Suppressor macrophage (primary cell): ENCODE data around the gene WDR5.
"Not testable (repeated sequence)": the region's sequence is repeated elsewhere in the genome, so short reads cannot be mapped to it uniquely, and the experiment has no call there.

ENCODE experiments used
- DNase-seq, 4 experiments: peaks; one replicate each; pipeline ENCODE4 v3.0.0-alpha.2; 2020 to 2022
- total RNA-seq, 17 experiments: gene quantifications; one replicate each; lab custom pipeline; 2026; ENCODE audit warnings: mixed read lengths in 6 of 17, inconsistent platforms in 3 of 17; lab: John Stamatoyannopoulos, UW

Gene WDR5
- total RNA-seq = 14.9 to 47.6 (median 23.9) reads per million in 17 experiments

DNA sequence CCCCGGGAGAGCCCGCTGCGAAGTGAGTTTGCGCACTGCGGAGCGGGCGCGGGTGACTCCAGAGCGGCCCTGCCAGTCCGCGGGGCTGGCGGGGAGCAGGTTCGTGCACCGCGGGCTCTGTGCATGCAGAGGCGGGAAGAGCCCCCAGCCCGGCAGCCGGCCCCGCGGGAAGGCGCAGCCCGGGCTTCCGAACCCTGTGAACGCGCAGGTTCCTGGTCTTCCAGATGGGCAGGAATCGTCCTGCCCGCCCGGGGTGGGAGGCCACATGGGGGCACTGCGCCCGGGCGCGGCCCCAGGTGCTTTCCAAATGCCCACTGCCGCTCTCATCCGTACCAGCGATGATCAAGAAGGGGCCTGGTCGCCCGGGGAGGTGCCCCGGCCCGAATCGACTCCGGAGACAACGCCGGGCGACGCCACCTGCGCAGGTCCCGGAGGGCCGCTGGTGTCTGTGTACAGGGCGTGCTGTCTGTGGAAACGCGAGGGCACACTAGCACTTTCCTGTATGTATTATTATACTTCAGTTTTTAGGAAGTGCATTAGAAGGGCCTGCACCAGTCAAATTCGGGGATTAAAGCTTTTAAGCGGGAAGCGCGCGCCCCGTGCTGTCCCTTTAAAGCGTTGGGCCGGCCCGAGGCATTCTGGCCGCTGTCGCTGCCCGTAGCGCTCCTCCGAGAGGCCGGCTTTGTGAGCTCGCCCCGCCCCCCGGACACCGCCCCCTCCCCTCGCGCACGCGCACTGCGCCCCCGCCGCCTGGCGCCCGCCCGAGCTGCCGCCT, at the start of gene WDR5:
TSS of gene WDR5 (plus strand) at position 740 of the 775 bp plus-strand sequence. CDS start 3,796 bp downstream, outside the sequence.
- DNase-seq = peak; percentile 94 to 98 (median 97)

DNA sequence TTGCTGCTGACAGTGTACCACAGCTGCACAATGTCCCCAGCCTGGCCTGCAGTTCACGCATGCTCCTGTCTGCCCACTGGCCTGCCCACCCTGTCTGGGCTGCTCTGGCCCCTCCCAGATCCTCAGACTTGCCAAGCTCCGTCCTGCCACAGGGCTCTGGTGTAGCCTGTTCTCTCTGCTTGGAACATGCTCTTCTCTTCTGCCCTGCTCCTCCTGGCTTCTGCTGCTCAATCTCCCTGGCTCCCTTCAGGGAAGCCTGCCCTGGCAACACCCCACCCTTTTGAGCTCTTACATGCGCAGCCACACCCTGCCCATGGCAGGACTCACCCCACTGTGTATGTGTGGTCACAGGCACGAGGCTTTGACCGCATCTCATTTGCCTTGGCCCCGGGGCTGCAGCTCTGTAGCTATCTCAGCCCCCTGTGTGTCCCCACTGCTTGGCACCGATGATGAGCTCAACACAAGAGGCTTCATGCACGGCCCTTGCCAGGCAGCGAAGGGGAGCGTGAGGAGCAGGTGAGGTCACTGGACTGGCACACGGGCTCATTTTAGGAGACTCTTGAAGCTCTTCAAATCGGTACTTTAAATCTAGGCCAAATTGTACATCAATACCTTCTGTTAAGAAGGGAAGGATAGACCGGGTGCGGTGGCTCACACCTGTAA, 47.7 kb upstream of the WDR5 start:
- no peak for DNase-seq

DNA sequence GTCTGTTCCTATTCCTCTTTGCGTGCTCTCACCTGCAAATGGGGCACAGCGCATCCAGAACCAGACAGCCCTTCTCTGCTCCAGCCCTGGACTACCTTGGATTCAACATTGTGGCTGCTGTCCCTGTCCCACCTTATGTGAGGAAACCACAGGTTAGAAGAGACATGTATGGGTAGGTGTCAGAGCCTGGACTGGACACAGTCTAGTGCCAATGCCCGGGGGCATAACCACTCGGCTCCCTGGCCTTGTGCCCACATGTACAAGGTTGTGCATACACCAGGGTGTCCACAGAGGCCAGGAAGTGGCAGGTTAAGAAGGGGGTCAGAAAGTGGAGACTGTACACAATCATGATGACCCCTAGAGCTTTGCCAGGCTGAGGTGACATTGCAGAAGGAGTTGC, 45.9 kb upstream of the WDR5 start:
- DNase-seq = no peak

DNA sequence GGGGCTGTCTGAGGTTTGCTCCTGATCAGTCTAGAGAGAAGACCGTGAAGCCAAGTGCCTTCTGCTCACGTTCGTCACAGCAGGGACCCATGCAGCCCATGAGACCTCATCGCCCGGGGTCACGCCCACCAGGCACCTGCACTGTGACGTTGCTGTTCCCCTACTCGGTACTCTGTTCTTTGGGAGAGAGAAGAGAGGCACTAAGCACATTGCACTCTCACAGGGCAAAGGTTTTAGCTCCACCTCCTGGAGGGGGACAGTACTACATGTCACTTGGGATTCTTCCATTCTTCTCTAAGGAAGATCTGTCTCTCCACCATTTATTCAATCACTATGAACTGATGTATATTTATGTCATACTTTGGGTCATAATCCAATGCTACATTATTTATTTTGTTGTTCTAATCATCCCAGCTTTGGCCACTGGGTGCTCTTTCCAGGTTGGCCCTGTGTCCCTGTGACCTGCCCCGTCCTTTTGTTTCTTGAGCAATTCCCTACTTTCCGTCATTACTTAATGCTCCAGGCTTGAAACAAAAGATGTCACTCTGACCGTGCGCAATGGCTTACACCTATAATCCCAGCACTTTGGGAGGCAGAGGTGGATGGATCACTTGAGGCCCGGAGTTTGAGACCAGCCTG, 36.6 kb upstream of the WDR5 start:
- peak; percentile 75 to 86 (median 78) for DNase-seq

DNA sequence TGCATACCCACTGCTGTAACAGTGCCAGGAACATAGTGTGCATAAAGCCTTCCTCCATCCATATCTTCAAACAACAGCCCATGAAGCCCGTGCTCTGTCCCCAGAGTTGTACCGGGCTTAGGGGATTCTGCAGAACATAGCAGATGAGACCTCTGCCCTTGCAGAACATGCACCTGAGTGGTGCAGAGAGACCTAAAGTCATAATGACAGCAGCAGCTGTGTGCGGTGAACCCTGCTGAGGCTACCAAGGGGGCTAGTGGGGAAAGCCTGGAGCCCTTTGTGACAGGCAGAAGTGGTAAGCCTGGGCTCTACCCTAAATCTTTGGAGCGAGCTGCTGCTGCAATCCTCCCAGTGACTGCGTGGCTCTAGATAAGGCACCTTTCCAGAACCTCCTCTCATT, 35.8 kb upstream of the WDR5 start:
- no peak for DNase-seq

DNA sequence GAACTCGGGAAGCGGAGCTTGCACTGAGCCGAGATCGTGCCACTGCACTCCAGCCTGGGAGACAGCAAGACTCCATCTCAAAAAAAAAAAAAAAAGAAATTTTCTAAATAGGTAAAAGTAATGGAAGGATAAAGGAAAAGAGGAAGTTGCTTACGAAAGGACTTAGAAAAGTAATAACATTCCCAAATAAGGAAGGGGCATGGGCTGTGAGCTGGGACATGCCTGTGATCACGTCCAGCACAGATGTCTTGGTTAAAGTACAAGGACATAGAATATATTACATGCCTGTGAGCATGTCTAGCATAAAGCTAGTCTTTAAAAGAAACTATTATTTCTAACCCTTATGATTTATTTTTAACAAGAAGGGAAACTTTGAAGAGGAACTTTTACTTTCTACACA, 34.7 kb upstream of the WDR5 start:
- DNase-seq = peak in 1 of 4 experiments; percentile 14

DNA sequence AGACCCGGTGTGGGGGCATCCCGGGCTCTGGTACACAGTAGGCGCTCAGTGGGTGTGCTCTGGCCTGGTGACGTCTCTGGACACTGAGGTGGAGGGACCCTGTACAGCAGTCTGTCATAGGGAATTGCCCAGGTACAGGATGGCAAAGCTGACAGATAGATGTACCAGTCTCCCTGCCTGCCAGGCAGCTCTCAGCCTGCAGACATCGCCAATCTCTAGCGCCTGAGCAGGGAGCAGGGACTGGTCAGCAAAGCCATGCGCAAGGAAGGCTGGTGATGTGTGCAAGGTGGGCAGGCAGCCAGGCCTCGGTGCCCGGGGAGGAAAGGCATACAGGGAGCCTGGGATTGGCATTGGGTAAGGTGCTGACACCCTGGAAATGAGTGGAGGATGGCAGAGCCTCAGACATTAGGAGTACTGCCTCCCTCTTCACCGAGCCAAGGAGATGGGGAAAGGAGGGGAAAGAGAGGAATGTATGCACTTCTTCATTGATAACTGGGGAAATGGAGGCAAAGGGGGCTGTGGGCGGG, 34.2 kb upstream of the WDR5 start:
- no peak for DNase-seq

DNA sequence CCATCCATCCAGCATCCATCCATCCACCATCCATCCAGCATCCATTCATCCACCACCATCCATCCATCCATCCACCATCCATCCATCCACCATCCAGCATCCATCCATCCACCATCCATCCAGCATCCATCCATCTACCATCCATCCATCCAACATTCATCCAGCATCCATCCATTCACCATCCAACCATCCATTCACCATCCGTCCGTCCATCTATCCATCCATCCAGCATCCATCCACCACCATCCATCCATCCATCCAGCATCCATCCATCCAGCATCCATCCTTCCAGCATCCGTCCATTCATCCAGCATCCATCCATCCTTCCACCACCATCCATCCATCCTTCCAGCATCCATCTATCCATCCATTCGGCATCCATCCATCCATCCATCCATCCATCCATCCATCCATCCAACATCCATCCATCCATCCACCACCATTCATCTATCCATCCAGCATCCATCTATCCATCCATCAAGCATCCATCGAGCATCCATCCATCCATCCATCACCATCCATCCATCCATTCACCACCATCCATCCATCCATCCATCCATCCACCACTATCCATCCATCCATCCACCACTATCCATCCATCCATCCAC, 32.4 kb upstream of the WDR5 start:
- no peak for DNase-seq

DNA sequence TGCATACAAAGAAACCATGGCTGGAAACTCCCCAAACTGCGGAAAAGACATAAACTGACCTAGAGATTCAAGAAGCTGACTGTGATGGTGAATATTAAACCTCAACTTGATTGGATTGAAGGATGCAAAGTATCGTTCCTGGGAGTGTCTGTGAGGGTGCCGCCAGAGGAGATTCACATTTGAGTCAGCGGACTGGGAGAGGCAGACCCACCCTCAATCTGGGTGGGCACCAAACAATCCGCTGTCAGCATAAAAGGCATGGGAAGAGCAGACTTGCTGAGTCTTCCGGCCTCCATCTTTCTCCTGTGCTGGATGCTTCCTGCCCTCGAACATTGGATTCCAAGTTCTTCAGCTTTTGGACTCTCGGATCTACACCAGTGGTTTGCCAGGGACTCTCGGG, 24.8 kb upstream of the WDR5 start:
- no peak for DNase-seq

DNA sequence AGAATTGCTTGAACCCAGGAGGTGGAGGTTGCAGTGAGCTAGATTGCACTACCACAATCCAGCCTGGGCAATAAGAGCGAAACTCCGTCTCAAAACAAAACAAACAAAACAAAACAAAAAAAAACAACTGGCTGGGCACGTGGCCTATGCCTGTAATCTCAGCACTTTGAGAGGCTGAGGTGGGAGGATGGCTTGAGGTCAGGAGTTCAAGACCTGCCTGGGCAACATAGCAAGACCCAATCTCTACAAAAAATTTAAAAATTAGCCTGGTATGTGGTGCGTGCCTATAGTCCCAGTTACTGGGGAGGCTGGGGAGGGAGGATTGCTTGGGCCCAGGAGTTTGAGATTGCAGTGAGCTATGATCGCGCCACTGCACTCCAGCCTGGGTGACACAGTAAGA, 23.3 kb upstream of the WDR5 start:
- DNase-seq = no peak

DNA sequence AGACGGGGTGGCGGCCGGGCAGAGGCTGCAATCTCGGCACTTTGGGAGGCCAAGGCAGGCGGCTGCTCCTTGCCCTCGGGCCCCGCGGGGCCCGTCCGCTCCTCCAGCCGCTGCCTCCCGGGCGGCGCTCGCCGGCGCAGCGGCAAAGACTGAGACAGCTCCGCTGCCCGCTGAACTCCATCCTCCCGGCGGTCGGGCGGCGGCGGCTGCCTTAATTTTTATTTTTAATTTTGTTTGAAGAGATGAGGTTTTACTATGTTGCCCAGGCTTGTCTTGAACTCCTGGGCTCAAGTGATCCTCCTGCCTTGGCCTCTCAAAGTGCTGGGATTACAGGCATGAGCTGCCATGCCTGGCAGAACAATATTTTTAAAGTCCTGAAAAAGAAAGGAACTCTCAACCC, 16.9 kb upstream of the WDR5 start:
- not testable (repeated sequence) for DNase-seq

DNA sequence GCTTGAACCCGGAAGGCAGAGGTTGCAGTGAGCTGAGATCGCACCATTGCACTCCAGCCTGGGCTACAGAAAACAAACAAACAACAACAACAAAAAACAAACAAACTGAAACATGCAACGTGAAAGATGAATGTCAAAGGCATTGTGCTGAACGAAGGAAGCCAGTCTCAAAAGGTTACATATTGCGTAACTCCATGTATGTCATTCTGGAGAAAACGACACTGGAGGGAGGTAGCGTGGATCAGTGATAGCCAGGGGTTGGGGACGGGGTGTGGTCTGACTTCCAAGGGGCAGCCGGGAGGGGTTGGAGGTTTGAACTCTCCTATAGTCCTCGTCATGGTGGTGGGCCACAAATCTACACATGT, 12.1 kb upstream of the WDR5 start:
- DNase-seq = peak in 3 of 4 experiments; percentile 19 to 50 (median 43)

DNA sequence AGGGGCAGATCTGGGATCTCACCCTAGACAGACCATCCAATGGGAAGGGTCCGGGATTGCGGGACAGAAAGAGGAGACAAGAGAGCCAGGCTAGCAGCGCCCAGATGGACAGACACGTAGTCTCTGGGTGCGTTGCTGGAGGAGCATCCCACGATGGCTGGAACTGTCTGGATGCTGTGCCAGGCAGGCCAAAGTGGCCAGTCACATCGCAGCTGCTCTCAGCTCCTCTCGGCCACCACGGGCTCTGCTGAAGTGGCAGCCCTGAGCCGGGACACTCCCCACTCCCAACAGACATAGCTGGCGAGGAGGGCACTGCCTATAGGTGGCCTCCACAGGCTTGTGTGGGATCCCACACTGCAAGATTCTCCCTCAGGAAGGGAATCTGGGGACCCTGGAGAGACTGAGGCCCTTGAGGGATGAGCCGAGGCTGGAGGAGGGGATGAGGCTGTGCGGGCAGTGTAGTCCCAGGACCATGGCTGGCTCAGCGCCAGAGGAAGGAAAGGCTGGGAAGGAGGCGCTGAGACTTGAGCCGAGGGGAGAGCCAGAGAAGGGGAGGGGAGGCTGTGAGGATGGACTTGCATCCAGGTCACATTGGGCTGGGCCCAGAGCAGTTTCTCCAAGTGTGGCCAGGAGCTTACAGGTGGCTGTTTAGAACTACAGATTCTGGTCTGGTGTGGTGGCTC, 10.3 kb upstream of the WDR5 start:
- no peak for DNase-seq

DNA sequence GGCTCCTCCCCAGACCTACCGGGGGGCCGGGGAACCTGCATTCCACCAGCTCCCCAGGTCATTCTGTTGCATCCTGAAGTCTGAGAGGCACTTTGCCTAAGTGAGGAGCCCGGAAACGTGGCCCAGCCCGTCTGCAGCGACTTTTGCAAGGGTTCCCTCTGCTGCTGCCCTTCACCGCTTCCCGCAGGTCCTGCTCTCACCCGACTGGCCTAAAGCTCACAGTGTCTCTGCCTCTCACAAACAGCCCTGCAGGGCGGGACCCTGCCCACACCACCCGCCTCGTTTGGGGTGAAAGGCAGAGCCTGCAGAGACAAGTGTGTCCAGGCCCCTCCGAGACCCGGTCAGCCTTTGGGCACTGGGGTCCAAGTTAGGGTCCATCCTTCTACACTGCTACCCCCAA, 9.5 kb upstream of the WDR5 start:
- DNase-seq = no peak

DNA sequence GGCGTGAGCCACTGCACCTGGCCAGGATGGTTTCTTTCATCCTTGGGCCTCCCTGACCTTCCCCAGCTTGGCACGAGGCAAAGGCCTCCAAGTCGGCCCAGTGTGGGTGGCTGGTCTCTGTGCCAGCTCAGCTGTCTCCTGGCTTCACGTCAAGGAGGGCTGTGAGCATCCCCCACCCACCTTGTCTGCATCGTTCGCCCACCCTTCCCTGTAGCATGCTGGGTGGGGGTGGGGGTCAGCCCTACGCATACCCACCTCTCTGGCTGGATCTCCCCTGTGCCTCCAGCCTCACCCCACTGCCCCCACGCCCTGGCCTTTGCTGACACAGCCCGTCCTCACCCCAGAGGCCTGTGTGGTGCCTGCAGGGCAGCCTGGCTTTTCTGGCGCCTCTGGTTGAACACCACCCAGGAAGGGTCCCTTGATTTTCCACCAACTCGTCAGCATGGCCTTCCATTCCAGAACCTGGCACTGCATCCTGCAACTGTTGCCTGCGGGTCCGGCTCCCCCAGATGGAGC, 8.8 kb upstream of the WDR5 start:
- no peak for DNase-seq

DNA sequence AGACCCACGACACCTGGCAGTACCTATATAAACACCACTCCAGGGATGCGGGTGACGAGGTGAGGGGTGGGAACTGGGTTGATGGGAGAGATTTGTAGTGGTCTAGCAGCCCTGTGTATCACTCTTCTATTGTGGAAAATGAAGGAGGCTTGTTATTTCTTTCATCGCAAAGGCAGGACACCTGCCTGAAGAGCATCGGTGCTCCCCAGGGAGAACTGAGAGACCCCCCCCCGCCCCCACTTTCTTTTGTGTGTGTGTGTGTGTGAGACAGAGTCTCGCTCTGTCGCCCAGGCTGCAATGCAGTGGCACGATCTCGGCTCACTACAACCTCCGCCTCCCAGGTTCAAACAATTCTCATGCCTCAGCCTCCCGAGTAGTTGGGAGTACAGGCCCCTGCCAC, 8.3 kb upstream of the WDR5 start:
- no peak for DNase-seq

DNA sequence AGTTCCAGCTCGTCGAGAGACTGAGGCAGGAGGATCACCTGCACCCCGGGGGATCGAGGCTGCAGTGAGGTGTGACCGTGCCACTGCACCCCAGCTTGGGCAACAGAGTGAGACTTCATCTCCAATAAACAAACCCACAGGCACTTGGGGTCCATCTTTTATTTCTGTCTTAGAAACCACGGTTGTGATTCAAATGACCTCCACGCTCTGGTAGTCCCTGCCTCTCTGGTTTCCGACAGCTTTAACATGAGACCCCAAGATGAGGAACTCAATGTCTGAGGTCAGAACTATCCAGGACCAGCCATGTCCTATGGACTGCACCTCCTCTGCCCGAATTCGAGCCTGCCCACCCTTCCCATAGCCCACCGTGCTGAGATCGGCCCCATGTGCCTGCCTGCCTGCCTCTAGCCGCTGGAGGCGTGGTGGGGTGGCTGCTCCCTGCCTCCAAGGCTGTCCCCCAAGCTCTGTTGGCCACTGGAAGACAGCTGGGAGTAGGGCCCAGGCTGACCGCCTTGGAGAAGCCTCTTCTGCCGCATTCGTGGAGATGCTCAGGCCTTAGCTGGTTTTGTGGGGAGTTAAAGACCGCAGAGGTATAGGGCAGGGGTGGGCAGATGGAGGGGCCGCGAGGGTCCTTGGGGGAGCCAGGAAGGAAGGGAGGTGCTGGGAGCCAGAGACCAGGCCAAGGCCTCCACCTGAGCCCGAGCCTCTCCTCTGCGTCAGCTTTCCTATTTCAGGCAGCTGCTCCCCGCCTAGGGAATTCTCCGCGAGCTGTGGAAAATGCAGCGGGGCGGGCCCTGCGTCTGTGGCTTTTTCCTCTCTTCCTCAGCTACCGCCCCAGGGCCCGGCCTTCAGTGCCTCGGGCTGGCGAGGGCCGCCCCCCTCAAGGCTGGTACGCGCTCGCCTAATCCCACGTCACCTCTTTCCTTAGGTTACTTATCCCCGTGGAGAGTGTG, 6.9 kb upstream of the WDR5 start:
- no peak for DNase-seq

DNA sequence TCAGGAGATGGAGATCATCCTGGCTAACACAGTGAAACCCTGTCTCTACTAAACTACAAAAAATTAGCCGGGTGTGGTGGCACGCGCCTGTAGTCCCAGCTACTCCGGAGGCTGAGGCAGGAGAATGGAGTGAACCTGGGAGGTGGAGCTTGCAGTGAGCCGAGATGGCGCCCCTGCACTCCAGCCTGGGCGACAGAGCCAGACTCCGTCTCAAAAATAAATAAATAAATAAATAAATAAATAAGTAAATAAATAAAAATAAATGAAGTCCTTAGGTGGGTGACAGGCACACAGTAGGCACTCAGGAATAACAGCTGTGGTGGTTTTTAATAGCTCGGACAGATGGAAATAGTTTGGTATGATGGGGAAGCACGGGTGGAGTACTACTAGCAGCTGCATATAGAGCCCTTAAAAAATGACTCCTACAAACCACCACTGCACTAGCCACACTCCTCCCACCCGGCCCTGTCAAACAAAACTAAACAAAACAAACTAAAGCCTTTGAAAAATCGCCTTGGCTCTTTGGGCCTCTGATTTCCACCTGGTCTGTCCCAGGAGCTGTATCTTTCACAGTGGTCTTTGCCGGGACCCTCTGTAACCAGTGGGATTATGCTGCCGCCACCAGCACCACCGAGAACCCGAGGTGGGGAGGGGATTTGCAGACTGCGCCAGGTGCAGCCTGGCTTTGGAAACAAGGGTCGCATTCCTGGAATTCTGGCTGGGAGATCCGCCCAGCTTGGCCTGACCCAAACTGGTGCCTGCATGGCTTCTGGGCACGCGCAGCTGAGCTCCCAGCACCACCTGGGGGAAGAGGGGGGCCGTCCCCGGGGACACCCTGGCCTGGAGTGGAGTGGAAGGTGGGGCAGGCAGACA, 5.1 kb upstream of the WDR5 start:
- no peak for DNase-seq

DNA sequence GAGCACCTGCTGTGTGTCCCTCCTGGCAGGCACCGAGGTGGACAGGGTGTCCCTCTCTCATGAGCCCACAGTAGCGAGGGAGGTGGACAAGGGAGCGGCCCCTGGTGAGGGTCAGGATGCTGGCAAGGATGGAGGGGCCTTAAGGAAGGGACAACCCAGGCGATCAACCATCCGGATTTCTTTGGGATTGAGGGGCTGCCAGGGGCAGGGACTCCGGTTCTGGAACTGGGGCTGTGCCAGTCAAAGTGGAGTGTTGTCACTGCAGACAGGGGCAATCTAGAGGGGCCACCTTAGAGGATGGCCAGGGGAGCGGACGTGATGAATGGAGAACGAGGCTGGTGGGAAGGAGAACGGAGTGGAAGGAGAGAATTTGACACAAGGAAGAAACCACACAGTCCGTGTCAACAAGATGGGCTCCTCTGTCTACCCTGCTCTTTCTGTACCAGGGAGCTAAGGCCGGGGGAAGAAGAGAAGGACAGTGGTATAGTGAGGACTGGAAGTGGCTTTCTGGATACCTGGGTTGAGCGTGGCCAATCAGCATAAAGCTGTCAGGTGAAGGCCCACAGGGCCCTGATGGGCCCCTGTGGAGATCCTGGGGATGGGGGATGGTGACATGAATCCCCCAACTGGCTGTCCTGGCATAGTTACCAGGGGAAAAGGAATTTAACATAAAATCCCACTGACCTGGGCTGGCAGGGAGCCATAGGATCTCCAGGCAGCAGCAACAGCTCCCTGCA, 4.2 kb upstream of the WDR5 start:
- DNase-seq = no peak
